B cell (primary cell): ENCODE measurements around the gene PTPN6. TPM values are rescaled to one million over a fixed set of nuclear protein-coding genes. Genes with fewer than 3 reads are reported as not detected.

Source experiments
- ATAC-seq: fragments of 200-7000 bp; cut with Tn5 transposase; one replicate; pipeline ENCODE4 v1.10.0; 2021; ENCODE audit warnings: low read depth, mild to moderate bottlenecking, moderate number of reproducible peaks, moderate library complexity
- CTCF ChIA-PET: fragments of 350-600 bp; sonication (Branson Sonifier 250); formaldehyde crosslinking; loops from one replicate; lab custom pipeline; 2021; ENCODE audit warnings: antibody characterized with exemption, inconsistent platforms; lab: Charles Lee
- POLR2A ChIA-PET: fragments of 350-600 bp; sonication (Branson Sonifier 250); formaldehyde crosslinking; loops from one replicate; lab custom pipeline; 2021; ENCODE audit warnings: antibody characterized with exemption; lab: Charles Lee
- DNase-seq: peaks from one replicate; pipeline ENCODE4 v3.0.0; 2013
- H2AFZ ChIP-seq: 2 replicates; pipeline ENCODE4 v1.6.1; 2012; ENCODE audit warnings: mild to moderate bottlenecking, low read depth, low read length; ENCODE audit not compliant: insufficient read depth, poor library complexity, severe bottlenecking
- H3K27ac ChIP-seq, 2 donors: 1 replicate in 1 of 2; 2 replicates in 1 of 2; pipeline ENCODE4 v1.5.1; 2012 to 2013; ENCODE audit warnings: low read length in 2 of 2, mild to moderate bottlenecking in 2 of 2, moderate library complexity in 1 of 2
- H3K27me3 ChIP-seq, 4 experiments: fragments of 200-600 bp in 1 of 4; sonication (generic) in 1 of 4; replicated peaks in 1 of 4; 1 replicate in 2 of 4; 2 replicates in 2 of 4; pipeline versions ENCODE4 v1.6.1 to v1.7.0; 2013 to 2016; ENCODE audit warnings: low read length in 3 of 4, mild to moderate bottlenecking in 2 of 4, mixed read lengths in 1 of 4, moderate library complexity in 1 of 4; ENCODE audit not compliant: insufficient read depth in 4 of 4, control insufficient read depth in 3 of 4; ENCODE audit errors: control extremely low read depth in 1 of 4
- H3K36me3 ChIP-seq, 2 experiments: replicated peaks in 1 of 2; 1 replicate in 1 of 2; 2 replicates in 1 of 2; pipeline versions ENCODE4 v1.6.1 to v1.7.1; 2013; ENCODE audit warnings: low read length in 1 of 2; ENCODE audit not compliant: insufficient read depth in 2 of 2, control insufficient read depth in 1 of 2; ENCODE audit errors: control extremely low read depth in 1 of 2, extremely low read depth in 1 of 2
- H3K4me1 ChIP-seq, 2 donors: fragments of 200-600 bp in 1 of 2; sonication (generic) in 1 of 2; 1 replicate in 1 of 2; 2 replicates in 1 of 2; pipeline versions ENCODE4 v1.5.1 to v1.6.1; 2013 to 2017; ENCODE audit warnings: low read length in 2 of 2; ENCODE audit not compliant: control insufficient read depth in 2 of 2, insufficient read depth in 2 of 2
- H3K4me2 ChIP-seq: replicated peaks from 2 replicates; pipeline ENCODE3; 2012; ENCODE audit warnings: mild to moderate bottlenecking, low read depth, low read length; ENCODE audit not compliant: poor library complexity, severe bottlenecking
- H3K4me3 ChIP-seq, 5 experiments: fragments of 200-600 bp in 1 of 5; sonication (generic) in 1 of 5; 1 replicate in 3 of 5; 2 replicates in 2 of 5; pipeline versions ENCODE4 v1.5.1 to v1.7.0; 2011 to 2016; ENCODE audit warnings: low read length in 4 of 5, mild to moderate bottlenecking in 4 of 5, low read depth in 2 of 5, control low read depth in 1 of 5, moderate library complexity in 1 of 5; ENCODE audit not compliant: insufficient read depth in 1 of 5; ENCODE audit errors: control extremely low read depth in 1 of 5, extremely low read depth in 1 of 5
- H3K79me2 ChIP-seq: fragments of 200-600 bp; sonication (generic); one replicate; pipeline ENCODE4 v1.6.0; 2016; ENCODE audit warnings: low read length; ENCODE audit not compliant: control insufficient read depth, insufficient read depth
- H3K9ac ChIP-seq: fragments of 200-600 bp; sonication (generic); 2 replicates; pipeline ENCODE4 v1.6.1; 2017; ENCODE audit warnings: mild to moderate bottlenecking, low read length, moderate library complexity
- H3K9me3 ChIP-seq, 3 donors: one replicate each; pipeline versions ENCODE4 v1.6.1 to v1.7.1; 2013; ENCODE audit warnings: low read length in 2 of 3; ENCODE audit not compliant: control insufficient read depth in 2 of 3, insufficient read depth in 1 of 3; ENCODE audit errors: control extremely low read depth in 1 of 3
- H4K20me1 ChIP-seq: 2 replicates; pipeline ENCODE4 v1.6.0; 2012; ENCODE audit warnings: mild to moderate bottlenecking, low read length; ENCODE audit not compliant: insufficient read depth, control insufficient read depth, poor library complexity, severe bottlenecking
- H3K27ac Mint-ChIP-seq: one replicate; pipeline ENCODE4 v1.8.0; 2021; ENCODE audit warnings: mixed read lengths
- H3K27me3 Mint-ChIP-seq: one replicate; pipeline ENCODE4 v1.8.0; 2021; ENCODE audit warnings: mixed read lengths
- H3K4me1 Mint-ChIP-seq: one replicate; pipeline ENCODE4 v1.8.0; 2021; ENCODE audit warnings: mixed read lengths
- H3K4me3 Mint-ChIP-seq: one replicate; pipeline ENCODE4 v1.8.0; 2021; ENCODE audit warnings: mixed read lengths
- H3K9me3 Mint-ChIP-seq: one replicate; pipeline ENCODE4 v1.8.0; 2022; ENCODE audit warnings: mixed read lengths; ENCODE audit not compliant: insufficient read depth
- CTCF ChIP-seq: fragments of 200-600 bp; IDR thresholded peaks from one replicate; pipeline ENCODE4 v1.8.0; 2022; ENCODE audit warnings: antibody characterized with exemption, mild to moderate bottlenecking
- EZH2 ChIP-seq: IDR thresholded peaks from 2 replicates; pipeline ENCODE4 v1.6.1; 2012; ENCODE audit warnings: borderline replicate concordance, low read depth, mild to moderate bottlenecking, moderate library complexity, low read length; ENCODE audit not compliant: insufficient read depth, poor library complexity, severe bottlenecking
- WGBS: methylation state at CpG from one replicate; pipeline ENCODE4 v1.1.5; 2013; ENCODE audit warnings: missing lambda C conversion rate; ENCODE audit not compliant: insufficient coverage; 5-methylcytosine and 5-hydroxymethylcytosine counted together
- intact Hi-C: fragments of 100-400 bp; cut with micrococcal nuclease; formaldehyde crosslinking; loops from one replicate; pipeline ENCODE4 v1.10.0; 2022
- polyA plus RNA-seq: library from polyadenylated mRNA; depleted of rRNA; stranded (reverse); fragments of >200 nt; gene quantifications from 2 replicates; pipeline ENCODE4 v1.2.3, GENCODE V29; 2012
- total RNA-seq, 2 donors: library from RNA; stranded (reverse); fragments of 120-200 nt in 1 of 2; gene quantifications; 1 replicate in 1 of 2; 2 replicates in 1 of 2; pipeline versions ENCODE4 v1.2.3 to v1.2.4, GENCODE V29; 2013 to 2022

Gene PTPN6
- total and polyA plus RNA-seq, 2 donors (not counting 1 experiment from before 2014, with no cell fraction given) = 312 to 874 TPM

GRCh38 chr12:6967651-6968100, 16.5 kb downstream of the PTPN6 start:
- ChIA-PET POLR2A (interaction anchor here (1.8 to 3.0 kb wide), 2 partner anchors 24 to 95 kb away, joined by 3 to 23 read pairs; partner anchors contain the start of genes C12orf57, RNU7-1 and SPSB2), CTCF (interaction anchor here (0.8 to 3.0 kb wide), 12 partner anchors 9 to 122 kb away, joined by 3 to 68 read pairs (median 5); partner anchors contain the start of genes C12orf57, PTPN6, RNU7-1 and SPSB2)
- H3K9me3 ChIP-seq = no peaks in the 10 kb centered on the region
- WGBS = 90% methylated on average over 5 of the region's 10 CpGs
- Mint-ChIP-seq H3K4me1 (peaks cover 59% of the 10 kb centered on the region), H3K9me3 (no peaks in the 10 kb centered on the region), H3K27me3 (no peaks in the 10 kb centered on the region), H3K4me3 (no peak overlapping the region), H3K27ac (no peak overlapping the region)
- intact Hi-C loops = no loop called here
- H3K4me2 ChIP-seq = no peak overlapping the region
- peaks cover 52% of the 10 kb centered on the region for H3K79me2 ChIP-seq
- H3K4me3 ChIP-seq = no peak overlapping the region
- DNase-seq = no peak
- no peaks in the 10 kb centered on the region for H3K27me3 ChIP-seq
- H4K20me1 ChIP-seq = peaks cover 14% of the 10 kb centered on the region
- no peak overlapping the region for H3K27ac ChIP-seq
- ATAC-seq = no peak
- no peak overlapping the region for H3K9ac ChIP-seq
- TF ChIP-seq EZH2 = no peak
- H3K36me3 ChIP-seq = peaks cover 0 to 42% of the 10 kb centered on the region in 2 experiments
- peaks cover 40 to 53% of the 10 kb centered on the region in 2 donors for H3K4me1 ChIP-seq
- no peak overlapping the region for H2AFZ ChIP-seq

GRCh38 chr12:6968426-6968825, 17.3 kb downstream of the PTPN6 start:
- peaks cover 34 to 45% of the 10 kb centered on the region in 2 donors for H3K4me1 ChIP-seq
- no peak for TF ChIP-seq CTCF
- no peak for TF ChIP-seq EZH2
- no peak overlapping the region for H2AFZ ChIP-seq
- no peak for ATAC-seq
- no peak for DNase-seq
- intact Hi-C loops = no loop called here
- peaks cover 53% of the 10 kb centered on the region for H3K4me1 Mint-ChIP-seq
- no peak overlapping the region for H3K27ac ChIP-seq
- H3K4me3 ChIP-seq = no peak overlapping the region
- H4K20me1 ChIP-seq = peaks cover 14% of the 10 kb centered on the region
- H3K4me2 ChIP-seq = no peak overlapping the region
- no peak overlapping the region for H3K9ac ChIP-seq
- H3K79me2 ChIP-seq = peaks cover 59% of the 10 kb centered on the region
- H3K9me3 ChIP-seq = no peaks in the 10 kb centered on the region
- H3K27me3 Mint-ChIP-seq = no peaks in the 10 kb centered on the region
- no peaks in the 10 kb centered on the region for H3K9me3 Mint-ChIP-seq
- 98% methylated on average over 8 of the region's 9 CpGs for WGBS
- H3K4me3 Mint-ChIP-seq = peak overlapping the region; percentile 100
- H3K27ac Mint-ChIP-seq = no peak overlapping the region
- peaks cover 0 to 42% of the 10 kb centered on the region in 2 experiments for H3K36me3 ChIP-seq
- POLR2A ChIA-PET = interaction anchor here (1.0 to 3.0 kb wide), 4 partner anchors 10 to 95 kb away, joined by 3 to 23 read pairs (median 6); partner anchors contain the start of genes C12orf57, PTPN6, RNU7-1 and SPSB2
- CTCF ChIA-PET = interaction anchor here (0.8 to 3.0 kb wide), 17 partner anchors 8 to 121 kb away, joined by 3 to 68 read pairs (median 5); partner anchors contain the start of genes C12orf57, PTPN6, RNU7-1 and SPSB2
- H3K27me3 ChIP-seq = no peaks in the 10 kb centered on the region
